ENCODE data around the gene TSPEAR.

The TSPEAR gene

DNA sequence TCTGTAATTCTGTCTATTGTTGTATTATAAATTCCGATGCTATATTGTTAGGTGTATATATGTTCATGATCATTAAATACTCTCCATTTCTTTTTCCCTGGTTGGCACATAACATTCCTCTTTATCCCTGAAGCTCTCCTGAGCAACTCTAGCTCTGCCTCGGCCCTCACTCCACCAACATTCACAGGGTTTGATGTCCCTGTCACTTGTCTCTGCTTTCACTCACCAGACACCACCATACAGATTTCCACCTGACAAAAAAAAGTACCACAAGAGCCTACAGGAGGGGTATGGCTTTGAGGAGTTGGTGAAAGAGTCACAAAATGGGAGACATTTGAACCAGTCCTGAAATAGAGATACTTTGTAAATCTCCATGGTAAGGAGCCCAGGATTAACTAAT is 8.8 kb upstream of the TSPEAR start:
- TF ChIP-seq CTCF (IDR thresholded peaks at IDR 0.05), result no peak
- no peak for DNase-seq
- Histone ChIP-seq H3K4me3 (no peak overlapping the region), H3K36me3 (no peaks in the 10 kb centered on the region), H3K4me1 (peaks cover 0 to 8% (median 6%) of the 10 kb centered on the region in 4 donors), H3K9me3 (no peaks in the 10 kb centered on the region), H3K27me3 (peaks cover 0 to 54% of the 10 kb centered on the region in 2 donors), H3K27ac (no peak overlapping the region)
- intact Hi-C loops (cut with DNase I; ENCODE audit: low total_unique reads), result no loop called here

DNA sequence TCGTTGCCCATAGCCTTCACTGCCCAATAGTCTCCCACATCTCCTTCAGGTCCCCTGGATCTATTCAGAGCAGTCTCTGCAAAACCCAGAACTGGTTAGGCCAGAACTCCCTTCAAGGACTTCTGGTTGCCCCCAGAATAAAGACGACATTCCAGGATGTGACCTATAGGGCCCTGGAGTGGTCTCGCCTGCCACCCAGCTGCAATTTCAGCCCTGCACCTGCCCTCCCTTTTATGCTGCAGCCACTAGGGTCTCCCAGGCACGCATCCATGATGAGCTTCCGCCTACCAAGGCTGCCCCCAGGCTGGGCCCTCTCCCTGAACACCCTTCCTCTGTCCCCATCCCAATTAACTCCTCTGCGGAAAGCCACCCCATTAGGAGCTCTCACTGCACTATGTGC is 7.2 kb upstream of the TSPEAR start:
- Histone ChIP-seq H3K27me3 (peaks cover 0 to 46% of the 10 kb centered on the region in 2 donors), H3K4me1 (peaks cover 0 to 5% (median 3%) of the 10 kb centered on the region in 4 donors), H3K27ac (no peak overlapping the region), H3K4me3 (no peak overlapping the region), H3K9me3 (no peaks in the 10 kb centered on the region), H3K36me3 (no peaks in the 10 kb centered on the region)
- no peak for TF ChIP-seq CTCF (IDR thresholded peaks at IDR 0.05)
- intact Hi-C loops (cut with DNase I; ENCODE audit: low total_unique reads), result no loop called here
- no peak for DNase-seq

DNA sequence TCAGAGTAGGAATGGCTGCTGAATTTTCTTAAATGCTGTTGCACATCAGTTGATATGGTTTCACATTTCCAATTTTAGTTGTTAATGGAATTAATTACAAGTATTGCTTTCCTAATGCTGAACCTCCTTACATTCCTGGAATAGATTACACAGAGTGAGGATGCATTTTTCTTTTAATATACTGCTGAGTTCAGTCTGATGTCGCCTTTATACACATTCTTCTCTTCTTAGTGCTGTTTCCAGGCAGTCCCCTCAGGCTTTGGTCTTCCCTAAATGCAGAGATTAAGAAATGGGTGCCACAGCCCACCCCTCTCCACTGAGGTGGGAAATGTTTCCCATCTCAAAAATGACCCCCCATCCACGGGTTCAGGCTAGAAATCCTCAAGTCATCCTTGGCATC is 6.7 kb upstream of the TSPEAR start:
- peaks cover 0 to 46% of the 10 kb centered on the region in 2 donors for H3K27me3 ChIP-seq
- no peak for DNase-seq
- H3K27ac ChIP-seq, result no peak overlapping the region
- peaks cover 0 to under 1% (median 0%) of the 10 kb centered on the region in 4 donors for H3K4me1 ChIP-seq
- H3K9me3 ChIP-seq, result no peaks in the 10 kb centered on the region
- H3K36me3 ChIP-seq, result no peaks in the 10 kb centered on the region
- intact Hi-C loops (cut with DNase I; ENCODE audit: low total_unique reads), result no loop called here
- no peak for TF ChIP-seq CTCF (IDR thresholded peaks at IDR 0.05)
- no peak overlapping the region for H3K4me3 ChIP-seq

DNA sequence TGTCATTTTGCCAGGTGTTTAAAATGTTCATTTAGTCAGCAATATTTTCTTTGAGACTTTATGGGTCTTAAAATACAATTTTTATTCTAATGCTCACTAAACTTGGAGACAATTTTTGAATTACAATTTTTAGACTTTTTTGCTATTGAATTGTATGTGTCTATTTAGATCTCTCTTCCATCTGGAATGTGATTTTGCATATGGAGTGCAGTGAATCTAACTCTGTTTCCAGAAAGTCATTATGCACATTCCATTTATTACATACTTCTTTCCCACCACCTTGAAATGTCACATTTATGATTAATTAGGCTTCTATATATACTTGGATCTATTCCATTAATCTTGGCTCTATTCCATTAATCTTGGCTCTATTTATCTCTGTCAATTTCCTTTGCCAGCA is 5.6 kb upstream of the TSPEAR start:
- TF ChIP-seq CTCF (IDR thresholded peaks at IDR 0.05), result no peak
- peaks cover 0 to 1% (median 0%) of the 10 kb centered on the region in 4 donors for H3K4me1 ChIP-seq
- H3K36me3 ChIP-seq, result no peaks in the 10 kb centered on the region
- no peak overlapping the region for H3K4me3 ChIP-seq
- H3K27ac ChIP-seq, result no peak overlapping the region
- H3K27me3 ChIP-seq, result peaks cover 0 to 49% of the 10 kb centered on the region in 2 donors
- no peaks in the 10 kb centered on the region for H3K9me3 ChIP-seq
- DNase-seq, result no peak
- intact Hi-C loops (cut with DNase I; ENCODE audit: low total_unique reads), result no loop called here

GRCh38 chr21:44714905-44715304 is 3.5 kb upstream of the TSPEAR start:
- Histone ChIP-seq H3K36me3 (no peaks in the 10 kb centered on the region), H3K4me1 (peaks cover 0 to 21% (median 4%) of the 10 kb centered on the region in 4 donors), H3K27ac (no peak overlapping the region), H3K27me3 (peaks cover 0 to 58% of the 10 kb centered on the region in 2 donors), H3K4me3 (no peak overlapping the region), H3K9me3 (no peaks in the 10 kb centered on the region)
- no peak for TF ChIP-seq CTCF (IDR thresholded peaks at IDR 0.05)
- no peak for DNase-seq
- intact Hi-C loops (cut with DNase I; ENCODE audit: low total_unique reads), result no loop called here

GRCh38 chr21:44713846-44714245 is 2.5 kb upstream of the TSPEAR start:
- no peaks in the 10 kb centered on the region for H3K36me3 ChIP-seq
- intact Hi-C loops (cut with DNase I; ENCODE audit: low total_unique reads), result no loop called here
- no peak overlapping the region for H3K27ac ChIP-seq
- TF ChIP-seq CTCF (IDR thresholded peaks at IDR 0.05), result no peak
- H3K4me3 ChIP-seq, result no peak overlapping the region
- no peaks in the 10 kb centered on the region for H3K9me3 ChIP-seq
- H3K27me3 ChIP-seq, result peaks cover 0 to 66% of the 10 kb centered on the region in 2 donors
- DNase-seq, result no peak
- H3K4me1 ChIP-seq, result peaks cover 0 to 32% (median 9%) of the 10 kb centered on the region in 4 donors

Measured in tibial artery (tissue), 4 donors.